H9 (cell line): ENCODE results near the gene ZBTB49. TPM values are rescaled to one million over a fixed set of nuclear protein-coding genes. Genes with fewer than 3 reads are reported as not detected.
A peak's percentile ranks its signal among the peaks of the same experiment; 100 is the strongest.

Experiments
- DNase-seq: peaks from one replicate; pipeline ENCODE4 v3.0.0-alpha.2; 2017
- H2AFZ ChIP-seq: one replicate; pipeline ENCODE4 v1.6.1; 2013; ENCODE audit warnings: mild to moderate bottlenecking, low read length, control low read depth, moderate library complexity
- H2AK5ac ChIP-seq: 2 replicates; pipeline ENCODE4 v1.6.1; 2013; ENCODE audit warnings: low read length, control low read depth, mixed read lengths; ENCODE audit not compliant: insufficient read length
- H2BK120ac ChIP-seq: one replicate; pipeline ENCODE4 v1.6.1; 2013; ENCODE audit warnings: low read depth, mild to moderate bottlenecking, low read length, control low read depth, inconsistent platforms; ENCODE audit not compliant: poor library complexity, severe bottlenecking
- H2BK12ac ChIP-seq: 2 replicates; pipeline ENCODE4 v1.6.1; 2013; ENCODE audit warnings: low read length, control low read depth, mixed read lengths, low read depth; ENCODE audit not compliant: insufficient read length
- H2BK15ac ChIP-seq: 2 replicates; pipeline ENCODE4 v1.6.1; 2013; ENCODE audit warnings: low read depth, low read length, control low read depth
- H2BK20ac ChIP-seq: one replicate; pipeline ENCODE4 v1.6.1; 2013; ENCODE audit warnings: low read depth, mild to moderate bottlenecking, low read length, control low read depth, inconsistent platforms; ENCODE audit not compliant: poor library complexity, severe bottlenecking
- H2BK5ac ChIP-seq: 2 replicates; pipeline ENCODE4 v1.6.1; 2013; ENCODE audit warnings: low read length, control low read depth, mixed read lengths; ENCODE audit not compliant: insufficient read length
- H3K14ac ChIP-seq: 2 replicates; pipeline ENCODE4 v1.6.1; 2013; ENCODE audit warnings: low read length, control low read depth; ENCODE audit not compliant: insufficient read depth
- H3K18ac ChIP-seq: 2 replicates; pipeline ENCODE4 v1.6.1; 2013; ENCODE audit warnings: low read depth, mild to moderate bottlenecking, mixed read lengths, low read length, control low read depth; ENCODE audit not compliant: insufficient read length
- H3K23ac ChIP-seq: 2 replicates; pipeline ENCODE4 v1.6.1; 2013; ENCODE audit warnings: low read length, control low read depth, mixed read lengths, low read depth; ENCODE audit not compliant: insufficient read length
- H3K23me2 ChIP-seq: 2 replicates; pipeline ENCODE4 v1.6.1; 2013; ENCODE audit warnings: low read depth, mild to moderate bottlenecking, mixed read lengths, low read length, control low read depth; ENCODE audit not compliant: insufficient read length, poor library complexity, severe bottlenecking
- H3K27ac ChIP-seq: 2 replicates; pipeline ENCODE4 v1.5.1; 2013; ENCODE audit warnings: low read length, control low read depth, mixed read lengths, low read depth; ENCODE audit not compliant: insufficient read length
- H3K27me3 ChIP-seq: 2 replicates; pipeline ENCODE4 v1.6.1; 2013; ENCODE audit warnings: low read length, control low read depth, inconsistent platforms; ENCODE audit not compliant: insufficient read depth
- H3K4ac ChIP-seq: 2 replicates; pipeline ENCODE4 v1.6.1; 2013; ENCODE audit warnings: low read depth, mild to moderate bottlenecking, control low read depth, inconsistent platforms, low read length, moderate library complexity
- H3K4me1 ChIP-seq: 2 replicates; pipeline ENCODE4 v1.6.1; 2013; ENCODE audit warnings: low read length, control low read depth, inconsistent platforms; ENCODE audit not compliant: insufficient read depth
- H3K4me2 ChIP-seq: 2 replicates; pipeline ENCODE4 v1.6.1; 2013; ENCODE audit warnings: low read length, control low read depth, mixed read lengths; ENCODE audit not compliant: insufficient read length, insufficient read depth
- H3K56ac ChIP-seq: 2 replicates; pipeline ENCODE4 v1.6.1; 2013; ENCODE audit warnings: low read depth, mild to moderate bottlenecking, mixed read lengths, low read length, control low read depth; ENCODE audit not compliant: insufficient read length
- H3K79me1 ChIP-seq: 2 replicates; pipeline ENCODE4 v1.6.1; 2013; ENCODE audit warnings: low read depth, mild to moderate bottlenecking, moderate library complexity, low read length, control low read depth, inconsistent platforms; ENCODE audit not compliant: insufficient read depth, poor library complexity, severe bottlenecking
- H3K79me2 ChIP-seq: 2 replicates; pipeline ENCODE4 v1.6.1; 2013; ENCODE audit warnings: low read length, control low read depth, inconsistent platforms; ENCODE audit not compliant: insufficient read depth
- H3K9ac ChIP-seq: 2 replicates; pipeline ENCODE4 v1.6.1; 2013; ENCODE audit warnings: low read length, control low read depth, mixed read lengths; ENCODE audit not compliant: insufficient read length; ENCODE audit errors: extremely low read depth
- H3K9me3 ChIP-seq: one replicate; pipeline ENCODE4 v1.6.1; 2013; ENCODE audit warnings: low read depth, low read length, inconsistent platforms; ENCODE audit not compliant: control insufficient read depth
- H3T11ph ChIP-seq: one replicate; pipeline ENCODE4 v1.6.1; 2013; ENCODE audit warnings: mild to moderate bottlenecking, low read length, control low read depth, inconsistent platforms
- H4K20me1 ChIP-seq: one replicate; pipeline ENCODE4 v1.6.1; 2013; ENCODE audit not compliant: control insufficient read depth, insufficient read length, insufficient read depth
- H4K5ac ChIP-seq: 2 replicates; pipeline ENCODE4 v1.6.1; 2013; ENCODE audit warnings: low read depth, mild to moderate bottlenecking, mixed read lengths, low read length, control low read depth; ENCODE audit not compliant: insufficient read length
- H4K8ac ChIP-seq: replicated peaks from 2 replicates; pipeline ENCODE4 v1.6.1; 2013; ENCODE audit warnings: low read length, control low read depth, mixed read lengths, low read depth; ENCODE audit not compliant: insufficient read length
- H4K91ac ChIP-seq: 2 replicates; pipeline ENCODE4 v1.6.1; 2013; ENCODE audit warnings: low read depth, mild to moderate bottlenecking, moderate library complexity, mixed read lengths, low read length, control low read depth; ENCODE audit not compliant: insufficient read length
- H3K27ac Mint-ChIP-seq, 3 experiments: 2 replicates in 2 of 3; 3 replicates in 1 of 3; pipeline ENCODE4 v1.8.0; 2020 to 2021; ENCODE audit warnings: mixed read lengths in 3 of 3, mild to moderate bottlenecking in 1 of 3, moderate library complexity in 1 of 3
- H3K27me3 Mint-ChIP-seq: 2 replicates; pipeline ENCODE4 v1.8.0; 2021; ENCODE audit warnings: low read depth, mild to moderate bottlenecking, moderate library complexity, mixed read lengths
- H3K36me3 Mint-ChIP-seq, 3 experiments: 2 replicates in 2 of 3; 3 replicates in 1 of 3; pipeline ENCODE4 v1.8.0; 2020 to 2021; ENCODE audit warnings: low read depth in 3 of 3, mixed read lengths in 3 of 3; ENCODE audit not compliant: insufficient read depth in 1 of 3
- H3K4me1 Mint-ChIP-seq, 2 experiments: 2 replicates each; pipeline ENCODE4 v1.8.0; 2020; ENCODE audit warnings: mixed read lengths in 2 of 2
- H3K4me3 Mint-ChIP-seq, 2 experiments: 2 replicates in 1 of 2; 3 replicates in 1 of 2; pipeline ENCODE4 v1.8.0; 2020 to 2021; ENCODE audit warnings: mild to moderate bottlenecking in 2 of 2, mixed read lengths in 2 of 2, moderate library complexity in 1 of 2
- H3K9me3 Mint-ChIP-seq, 2 experiments: 2 replicates in 1 of 2; 3 replicates in 1 of 2; pipeline ENCODE4 v1.8.0; 2020; ENCODE audit warnings: mild to moderate bottlenecking in 2 of 2, mixed read lengths in 2 of 2, moderate library complexity in 1 of 2
- WGBS: extraction: QIAGEN DNeasy Blood & Tissue Kit; methylation state at CpG from one replicate; pipeline ENCODE4 v1.1.7; 2013; ENCODE audit warnings: missing lambda C conversion rate, low lambda C conversion rate, mixed read lengths; ENCODE audit not compliant: insufficient read length; ENCODE audit errors: extremely low coverage; 5-methylcytosine and 5-hydroxymethylcytosine counted together
- total RNA-seq: library from RNA; stranded (reverse); gene quantifications from 2 replicates; pipeline ENCODE4 v1.2.1, GENCODE V29; 2021
- TF ChIP-seq, protein P1 (sequence below): fragments of 200-600 bp; sonication (generic); conservative IDR thresholded peaks from 3 replicates; pipeline ENCODE4 v1.8.0; 2021; ENCODE audit warnings: antibody characterized with exemption, mild to moderate bottlenecking

The ZBTB49 gene
- total RNA-seq, 1 experiment from 2014 or later: 8.7 TPM

DNA sequence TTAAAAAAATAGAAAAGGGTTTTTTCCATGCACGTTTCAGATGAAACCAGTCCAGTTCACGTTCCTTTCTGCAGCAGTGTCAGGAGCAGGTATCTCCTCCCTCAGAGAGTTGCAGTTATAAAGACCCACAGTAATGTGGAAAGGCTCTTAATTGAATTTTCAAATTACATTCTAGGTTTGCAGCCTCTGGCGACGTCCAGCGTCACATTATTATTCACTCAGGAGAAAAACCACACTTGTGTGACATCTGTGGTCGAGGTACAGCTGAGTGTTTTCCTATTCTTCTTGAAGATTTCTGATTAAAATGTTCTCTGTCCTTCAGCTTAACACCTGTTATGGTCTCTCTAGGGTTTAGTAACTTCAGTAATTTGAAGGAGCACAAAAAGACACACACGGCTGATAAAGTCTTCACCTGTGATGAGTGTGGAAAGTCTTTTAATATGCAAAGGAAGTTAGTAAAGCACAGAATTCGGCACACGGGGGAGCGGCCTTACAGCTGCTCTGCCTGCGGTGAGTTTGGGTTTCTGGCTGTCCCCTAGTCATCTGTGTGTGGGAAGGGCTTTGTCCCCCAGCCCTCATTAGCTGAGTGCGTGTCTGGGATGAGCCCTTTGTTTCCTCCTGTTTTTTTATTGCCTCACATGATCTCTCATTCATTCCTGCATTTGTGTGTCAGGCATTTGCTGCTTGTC is 25.6 kb downstream of the ZBTB49 start:
- Histone ChIP-seq H2BK120ac (no peak overlapping the region), H3K23me2 (no peaks in the 10 kb centered on the region), H2BK5ac (no peak overlapping the region), H3K79me1 (no peaks in the 10 kb centered on the region), H3K4ac (no peak overlapping the region), H3K27me3 (no peaks in the 10 kb centered on the region), H4K91ac (no peak overlapping the region), H3T11ph (no peak overlapping the region), H4K5ac (no peak overlapping the region), H3K4me2 (no peak overlapping the region), H3K79me2 (no peaks in the 10 kb centered on the region), H3K9me3 (no peaks in the 10 kb centered on the region), H3K4me1 (no peaks in the 10 kb centered on the region), H2AFZ (no peak overlapping the region), H3K9ac (no peak overlapping the region), H3K27ac (no peak overlapping the region), H2BK15ac (no peak overlapping the region), H4K20me1 (no peaks in the 10 kb centered on the region), H2BK12ac (no peak overlapping the region), H2AK5ac (no peak overlapping the region), H3K14ac (no peak overlapping the region), H3K18ac (no peak overlapping the region), H4K8ac (no peak overlapping the region), H3K23ac (no peak overlapping the region), H3K56ac (no peak overlapping the region), H2BK20ac (no peak overlapping the region)
- Mint-ChIP-seq H3K36me3 (peaks cover 2 to 15% (median 11%) of the 10 kb centered on the region in 3 experiments; a peak in 5 of 7 replicates), H3K9me3 (no peaks in the 10 kb centered on the region), H3K4me1 (peaks cover 8 to 13% of the 10 kb centered on the region in 2 experiments), H3K27ac (peak overlapping the region in 2 of 3 experiments; percentile 31 to 42; a peak in 2 of 7 replicates), H3K4me3 (no peak overlapping the region), H3K27me3 (no peaks in the 10 kb centered on the region)
- TF ChIP-seq, protein P1, sequence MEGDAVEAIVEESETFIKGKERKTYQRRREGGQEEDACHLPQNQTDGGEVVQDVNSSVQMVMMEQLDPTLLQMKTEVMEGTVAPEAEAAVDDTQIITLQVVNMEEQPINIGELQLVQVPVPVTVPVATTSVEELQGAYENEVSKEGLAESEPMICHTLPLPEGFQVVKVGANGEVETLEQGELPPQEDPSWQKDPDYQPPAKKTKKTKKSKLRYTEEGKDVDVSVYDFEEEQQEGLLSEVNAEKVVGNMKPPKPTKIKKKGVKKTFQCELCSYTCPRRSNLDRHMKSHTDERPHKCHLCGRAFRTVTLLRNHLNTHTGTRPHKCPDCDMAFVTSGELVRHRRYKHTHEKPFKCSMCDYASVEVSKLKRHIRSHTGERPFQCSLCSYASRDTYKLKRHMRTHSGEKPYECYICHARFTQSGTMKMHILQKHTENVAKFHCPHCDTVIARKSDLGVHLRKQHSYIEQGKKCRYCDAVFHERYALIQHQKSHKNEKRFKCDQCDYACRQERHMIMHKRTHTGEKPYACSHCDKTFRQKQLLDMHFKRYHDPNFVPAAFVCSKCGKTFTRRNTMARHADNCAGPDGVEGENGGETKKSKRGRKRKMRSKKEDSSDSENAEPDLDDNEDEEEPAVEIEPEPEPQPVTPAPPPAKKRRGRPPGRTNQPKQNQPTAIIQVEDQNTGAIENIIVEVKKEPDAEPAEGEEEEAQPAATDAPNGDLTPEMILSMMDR: no peak
- no peak for DNase-seq
- WGBS: no CpG with 5 or more reads among the region's 12 CpGs
